ENCODE measurements around the gene HSD17B14.

The HSD17B14 gene

DNA sequence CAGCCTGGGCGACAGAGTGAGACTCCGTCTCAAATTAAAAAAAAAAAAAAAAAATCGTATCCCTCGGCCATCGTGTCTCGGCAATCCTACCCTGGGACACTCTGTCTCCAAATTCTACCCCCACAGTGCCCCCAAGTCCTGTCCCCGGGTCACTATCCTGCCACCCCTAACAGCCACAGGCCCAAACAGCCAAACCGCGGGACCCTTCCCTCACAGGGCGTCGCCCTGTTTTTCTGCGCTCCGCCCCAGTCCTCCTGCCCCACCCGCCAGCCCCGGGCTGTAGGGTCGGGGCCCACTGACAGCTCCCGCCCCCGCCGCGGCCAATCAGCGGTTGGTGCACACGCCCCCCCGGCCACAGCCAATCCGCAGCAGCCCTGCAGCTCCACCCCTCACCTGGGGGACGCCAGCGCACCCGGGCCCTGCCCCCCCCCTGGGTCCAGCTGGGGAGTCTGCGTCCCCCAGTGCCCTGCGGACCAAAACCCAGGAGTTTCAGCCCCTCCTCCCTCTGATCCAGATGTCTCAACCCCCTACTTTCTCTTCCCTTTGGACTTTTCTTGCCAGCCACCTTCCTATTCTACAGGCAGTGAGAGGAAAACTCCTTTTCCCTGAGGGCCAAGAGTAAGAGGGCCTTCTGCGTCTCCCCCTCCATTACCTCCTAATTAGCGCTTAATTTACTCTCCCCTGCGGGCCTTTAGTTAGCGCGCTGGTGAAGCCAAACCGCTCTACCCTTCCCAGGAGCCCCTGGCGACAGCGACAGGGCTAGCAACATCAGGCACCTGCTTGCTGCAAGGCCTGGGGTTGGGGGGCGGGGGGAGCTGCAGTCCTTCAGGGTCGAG, 24.0 kb downstream of the HSD17B14 start:
- no peak overlapping the region for H2BK120ac ChIP-seq (ENCODE audit: low read depth, low read length)
- H2AK5ac ChIP-seq (ENCODE audit: low read length): no peak overlapping the region
- H3K79me2 ChIP-seq (ENCODE audit: control insufficient read depth, insufficient read depth, low read length): no peaks in the 10 kb centered on the region
- H3K9ac ChIP-seq (ENCODE audit: low read length): peak overlapping the region; percentile 49
- H3K18ac ChIP-seq (ENCODE audit: low read length): no peak overlapping the region
- H3K23ac ChIP-seq (ENCODE audit: low read length): no peak overlapping the region
- H3K4me3 ChIP-seq (ENCODE audit: low read length): no peak overlapping the region
- no peaks in the 10 kb centered on the region for H3K36me3 ChIP-seq (ENCODE audit: control insufficient read depth, insufficient read depth, low read length)
- H3K27ac ChIP-seq (ENCODE audit: low read depth, low read length): peak overlapping the region; percentile 52
- peak overlapping the region; percentile 60 for H3K56ac ChIP-seq (ENCODE audit: low read length)
- no CpG with 5 or more reads among the region's 39 CpGs for WGBS (ENCODE audit: extremely low coverage, insufficient coverage, low lambda C conversion rate)
- H3K4me2 ChIP-seq (ENCODE audit: low read length): peak overlapping the region; percentile 54
- no peaks in the 10 kb centered on the region for H3K27me3 ChIP-seq (ENCODE audit: insufficient read depth, low read length, poor library complexity)
- DNase-seq: peak; percentile 96
- H2BK15ac ChIP-seq (replicated peaks; ENCODE audit: low read depth): no peak overlapping the region
- H2BK5ac ChIP-seq (ENCODE audit: low read length): no peak overlapping the region
- H3K4me1 ChIP-seq (ENCODE audit: control insufficient read depth, low read depth, low read length): no peaks in the 10 kb centered on the region
- H4K5ac ChIP-seq (ENCODE audit: low read length): no peak overlapping the region
- H3K79me1 ChIP-seq (ENCODE audit: low read length): no peaks in the 10 kb centered on the region
- no peak overlapping the region for H4K8ac ChIP-seq (ENCODE audit: low read depth, low read length)
- no peak overlapping the region for H3K4ac ChIP-seq (ENCODE audit: low read depth, low read length)

- H3K23ac ChIP-seq (ENCODE audit: low read length): no peak overlapping the region
- H4K5ac ChIP-seq (ENCODE audit: low read length): no peak overlapping the region
- no peak overlapping the region for H3K4ac ChIP-seq (ENCODE audit: low read depth, low read length)
- H3K18ac ChIP-seq (ENCODE audit: low read length): no peak overlapping the region
- H2BK120ac ChIP-seq (ENCODE audit: low read depth, low read length): no peak overlapping the region
- H3K4me2 ChIP-seq (ENCODE audit: low read length): peak overlapping the region; percentile 48
- no peak overlapping the region for H3K27ac ChIP-seq (ENCODE audit: low read depth, low read length)
- no peaks in the 10 kb centered on the region for H3K79me1 ChIP-seq (ENCODE audit: low read length)
- H4K8ac ChIP-seq (ENCODE audit: low read depth, low read length): no peak overlapping the region
- no peak overlapping the region for H2AK5ac ChIP-seq (ENCODE audit: low read length)
- no peak overlapping the region for H3K4me3 ChIP-seq (ENCODE audit: low read length)
- peak overlapping the region; percentile 78 for H3K56ac ChIP-seq (ENCODE audit: low read length)
- peak overlapping the region; percentile 70 for H3K9ac ChIP-seq (ENCODE audit: low read length)
- no CpG with 5 or more reads among the region's 7 CpGs for WGBS (ENCODE audit: extremely low coverage, insufficient coverage, low lambda C conversion rate)
- H2BK15ac ChIP-seq (replicated peaks; ENCODE audit: low read depth): no peak overlapping the region
- H3K36me3 ChIP-seq (ENCODE audit: control insufficient read depth, insufficient read depth, low read length): no peaks in the 10 kb centered on the region
- H2BK5ac ChIP-seq (ENCODE audit: low read length): no peak overlapping the region
- DNase-seq: no peak
- no peaks in the 10 kb centered on the region for H3K27me3 ChIP-seq (ENCODE audit: insufficient read depth, low read length, poor library complexity)
- no peaks in the 10 kb centered on the region for H3K79me2 ChIP-seq (ENCODE audit: control insufficient read depth, insufficient read depth, low read length)
- H3K4me1 ChIP-seq (ENCODE audit: control insufficient read depth, low read depth, low read length): peaks cover 4% of the 10 kb centered on the region
These were observed 26.1 kb downstream of the HSD17B14 start for GRCh38 chr19:48810151-48810550.

DNA sequence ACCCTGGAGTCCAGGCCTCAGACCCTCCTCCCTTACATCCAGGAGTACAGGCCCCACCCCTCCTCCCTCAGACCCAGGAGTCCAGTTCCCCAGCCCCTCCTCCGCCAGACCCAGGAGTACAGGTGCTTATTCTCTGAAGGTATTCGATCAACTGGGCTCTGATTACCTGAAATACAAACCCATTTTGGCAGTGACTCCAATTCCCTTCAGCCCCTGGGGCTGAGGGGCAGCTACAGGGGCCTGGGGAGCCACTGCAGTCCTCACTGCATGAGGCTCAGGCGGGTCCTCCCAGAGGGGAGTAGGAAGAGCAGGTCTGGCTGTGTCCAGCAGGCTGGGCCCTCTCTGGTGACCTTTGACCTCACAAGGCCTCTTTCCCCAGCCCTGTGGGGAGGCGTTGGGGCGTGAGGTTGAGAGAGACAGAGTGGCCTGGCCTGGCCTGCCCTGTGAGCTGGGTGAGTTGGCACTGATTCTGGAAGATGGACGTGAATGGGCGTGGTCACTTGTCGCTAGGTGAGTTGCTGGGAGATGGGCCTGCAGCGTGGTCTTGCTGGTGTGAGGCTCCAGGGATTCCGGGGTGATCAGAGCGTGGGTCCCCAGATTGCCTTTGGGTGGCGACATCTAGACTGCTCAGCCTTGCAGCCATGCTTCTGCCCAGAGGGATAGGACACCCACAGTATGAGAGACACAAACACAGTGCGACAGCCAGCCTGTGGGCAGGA, 28.5 kb downstream of the HSD17B14 start:
- WGBS (ENCODE audit: extremely low coverage, insufficient coverage, low lambda C conversion rate): no CpG with 5 or more reads among the region's 13 CpGs
- Histone ChIP-seq H3K4me1 (ENCODE audit: control insufficient read depth, low read depth, low read length) (peaks cover 4% of the 10 kb centered on the region), H2BK5ac (ENCODE audit: low read length) (no peak overlapping the region), H3K79me2 (ENCODE audit: control insufficient read depth, insufficient read depth, low read length) (no peaks in the 10 kb centered on the region), H3K4ac (ENCODE audit: low read depth, low read length) (no peak overlapping the region), H2BK15ac (replicated peaks; ENCODE audit: low read depth) (no peak overlapping the region), H3K36me3 (ENCODE audit: control insufficient read depth, insufficient read depth, low read length) (no peaks in the 10 kb centered on the region), H3K27me3 (ENCODE audit: insufficient read depth, low read length, poor library complexity) (no peaks in the 10 kb centered on the region), H3K4me3 (ENCODE audit: low read length) (no peak overlapping the region), H3K27ac (ENCODE audit: low read depth, low read length) (no peak overlapping the region), H4K8ac (ENCODE audit: low read depth, low read length) (no peak overlapping the region), H3K4me2 (ENCODE audit: low read length) (no peak overlapping the region), H2BK120ac (ENCODE audit: low read depth, low read length) (no peak overlapping the region), H2AK5ac (ENCODE audit: low read length) (no peak overlapping the region), H4K5ac (ENCODE audit: low read length) (no peak overlapping the region), H3K9ac (ENCODE audit: low read length) (no peak overlapping the region), H3K18ac (ENCODE audit: low read length) (no peak overlapping the region), H3K56ac (ENCODE audit: low read length) (no peak overlapping the region), H3K23ac (ENCODE audit: low read length) (no peak overlapping the region), H3K79me1 (ENCODE audit: low read length) (no peaks in the 10 kb centered on the region)
- no peak for DNase-seq

- no peak overlapping the region for H4K8ac ChIP-seq (ENCODE audit: low read depth, low read length)
- no peak overlapping the region for H3K4ac ChIP-seq (ENCODE audit: low read depth, low read length)
- peak; percentile 54 for DNase-seq
- no peaks in the 10 kb centered on the region for H3K27me3 ChIP-seq (ENCODE audit: insufficient read depth, low read length, poor library complexity)
- H3K18ac ChIP-seq (ENCODE audit: low read length): no peak overlapping the region
- peak overlapping the region; percentile 40 for H3K9ac ChIP-seq (ENCODE audit: low read length)
- H3K4me1 ChIP-seq (ENCODE audit: control insufficient read depth, low read depth, low read length): peaks cover 4% of the 10 kb centered on the region
- no peaks in the 10 kb centered on the region for H3K79me1 ChIP-seq (ENCODE audit: low read length)
- H2BK5ac ChIP-seq (ENCODE audit: low read length): no peak overlapping the region
- H3K36me3 ChIP-seq (ENCODE audit: control insufficient read depth, insufficient read depth, low read length): no peaks in the 10 kb centered on the region
- no peak overlapping the region for H2AK5ac ChIP-seq (ENCODE audit: low read length)
- no peak overlapping the region for H3K4me2 ChIP-seq (ENCODE audit: low read length)
- H3K79me2 ChIP-seq (ENCODE audit: control insufficient read depth, insufficient read depth, low read length): no peaks in the 10 kb centered on the region
- H3K4me3 ChIP-seq (ENCODE audit: low read length): no peak overlapping the region
- H2BK15ac ChIP-seq (replicated peaks; ENCODE audit: low read depth): no peak overlapping the region
- H3K56ac ChIP-seq (ENCODE audit: low read length): peak overlapping the region; percentile 73
- no peak overlapping the region for H3K23ac ChIP-seq (ENCODE audit: low read length)
- H2BK120ac ChIP-seq (ENCODE audit: low read depth, low read length): no peak overlapping the region
- H4K5ac ChIP-seq (ENCODE audit: low read length): no peak overlapping the region
- WGBS (ENCODE audit: extremely low coverage, insufficient coverage, low lambda C conversion rate): no CpG with 5 or more reads among the region's 17 CpGs
- H3K27ac ChIP-seq (ENCODE audit: low read depth, low read length): no peak overlapping the region
These were observed 29.3 kb downstream of the HSD17B14 start for GRCh38 chr19:48806818-48807589.

DNA sequence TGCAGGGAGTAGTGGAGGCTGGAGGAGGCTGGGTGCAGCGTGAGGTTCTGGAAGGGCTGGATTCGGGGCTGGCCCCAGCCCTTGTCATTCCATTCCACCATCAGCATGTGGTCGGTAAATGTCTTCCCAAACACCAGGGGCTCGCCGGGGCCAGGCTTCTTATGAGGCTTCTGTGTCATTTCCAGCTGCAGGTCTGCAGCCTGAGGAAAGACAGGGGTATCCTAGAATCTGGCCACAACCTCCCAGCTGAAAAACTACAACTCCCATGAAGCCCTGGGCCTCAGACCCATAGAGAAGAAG, 29.8 kb downstream of the HSD17B14 start:
- no peak overlapping the region for H3K4ac ChIP-seq (ENCODE audit: low read depth, low read length)
- H2BK15ac ChIP-seq (replicated peaks; ENCODE audit: low read depth): no peak overlapping the region
- no peak overlapping the region for H2BK5ac ChIP-seq (ENCODE audit: low read length)
- H3K27me3 ChIP-seq (ENCODE audit: insufficient read depth, low read length, poor library complexity): no peaks in the 10 kb centered on the region
- H3K4me3 ChIP-seq (ENCODE audit: low read length): no peak overlapping the region
- no peak overlapping the region for H3K4me2 ChIP-seq (ENCODE audit: low read length)
- no peak overlapping the region for H3K56ac ChIP-seq (ENCODE audit: low read length)
- no peak overlapping the region for H3K18ac ChIP-seq (ENCODE audit: low read length)
- H3K79me1 ChIP-seq (ENCODE audit: low read length): no peaks in the 10 kb centered on the region
- H4K5ac ChIP-seq (ENCODE audit: low read length): no peak overlapping the region
- no CpG with 5 or more reads among the region's 5 CpGs for WGBS (ENCODE audit: extremely low coverage, insufficient coverage, low lambda C conversion rate)
- H3K27ac ChIP-seq (ENCODE audit: low read depth, low read length): no peak overlapping the region
- no peaks in the 10 kb centered on the region for H3K36me3 ChIP-seq (ENCODE audit: control insufficient read depth, insufficient read depth, low read length)
- DNase-seq: peak; percentile 89
- no peak overlapping the region for H3K9ac ChIP-seq (ENCODE audit: low read length)
- H2AK5ac ChIP-seq (ENCODE audit: low read length): no peak overlapping the region
- H4K8ac ChIP-seq (ENCODE audit: low read depth, low read length): no peak overlapping the region
- H3K4me1 ChIP-seq (ENCODE audit: control insufficient read depth, low read depth, low read length): peaks cover 4% of the 10 kb centered on the region
- H2BK120ac ChIP-seq (ENCODE audit: low read depth, low read length): no peak overlapping the region
- H3K23ac ChIP-seq (ENCODE audit: low read length): no peak overlapping the region
- no peaks in the 10 kb centered on the region for H3K79me2 ChIP-seq (ENCODE audit: control insufficient read depth, insufficient read depth, low read length)

Data from mesendoderm (in vitro differentiated cells).